Right lobe of liver (tissue), 4 donors: ENCODE data around the gene AKAP8L.

ENCODE experiments used
- CTCF ChIP-seq, 4 donors: fragments of 200-600 bp in 3 of 4; fragments of 450-650 bp in 1 of 4; IDR thresholded peaks; one replicate each; pipeline versions ENCODE4 v1.5.1 to v1.8.0; 2016 to 2022; ENCODE audit warnings: antibody characterized with exemption in 4 of 4, mild to moderate bottlenecking in 2 of 4
- POLR2A ChIP-seq: fragments of 450-650 bp; IDR thresholded peaks from one replicate; pipeline ENCODE4 v1.6.1; 2017; ENCODE audit warnings: antibody characterized with exemption, mild to moderate bottlenecking
- donor health status: DM: no; HTN: no; CAD: no.
- donor health status: DM: no; HTN: no; CAD: no.
- donor health status: DM: no; HTN: yes; CAD: no.

GRCh38 chr19:15394426-15394825 is 24.4 kb downstream of the AKAP8L start:
- TF ChIP-seq CTCF (IDR thresholded peaks at IDR 0.05) (no peak), POLR2A (no peak)
